Measurements from ENCODE around the gene UBL4B.
A peak's percentile ranks its signal among the peaks of the same experiment; 100 is the strongest.

DNA sequence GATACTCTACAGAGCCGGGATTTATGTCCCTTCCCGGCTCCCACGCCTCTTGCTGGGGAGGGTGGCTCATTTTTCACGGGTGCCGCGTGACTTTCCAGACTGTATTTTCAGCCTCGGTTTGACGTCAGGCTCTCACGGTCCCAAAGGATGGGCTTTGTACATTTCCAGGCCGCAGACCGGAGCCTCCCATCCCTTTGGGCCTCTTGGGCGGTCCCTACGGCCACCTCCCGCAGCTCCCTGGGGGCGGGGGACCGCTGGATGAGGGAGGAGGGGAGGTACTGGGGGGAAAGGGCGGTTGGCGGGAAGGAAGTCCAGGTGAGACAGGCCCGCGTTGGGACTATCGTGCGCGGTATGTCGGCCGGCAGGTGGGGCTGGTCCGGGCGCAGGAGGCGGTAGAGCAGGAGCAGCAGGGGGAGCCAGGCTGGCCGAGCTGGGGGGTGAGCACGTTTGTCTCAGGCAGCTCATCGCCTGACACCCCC, 17.9 kb downstream of the UBL4B start:
- TF ChIP-seq, protein P1, sequence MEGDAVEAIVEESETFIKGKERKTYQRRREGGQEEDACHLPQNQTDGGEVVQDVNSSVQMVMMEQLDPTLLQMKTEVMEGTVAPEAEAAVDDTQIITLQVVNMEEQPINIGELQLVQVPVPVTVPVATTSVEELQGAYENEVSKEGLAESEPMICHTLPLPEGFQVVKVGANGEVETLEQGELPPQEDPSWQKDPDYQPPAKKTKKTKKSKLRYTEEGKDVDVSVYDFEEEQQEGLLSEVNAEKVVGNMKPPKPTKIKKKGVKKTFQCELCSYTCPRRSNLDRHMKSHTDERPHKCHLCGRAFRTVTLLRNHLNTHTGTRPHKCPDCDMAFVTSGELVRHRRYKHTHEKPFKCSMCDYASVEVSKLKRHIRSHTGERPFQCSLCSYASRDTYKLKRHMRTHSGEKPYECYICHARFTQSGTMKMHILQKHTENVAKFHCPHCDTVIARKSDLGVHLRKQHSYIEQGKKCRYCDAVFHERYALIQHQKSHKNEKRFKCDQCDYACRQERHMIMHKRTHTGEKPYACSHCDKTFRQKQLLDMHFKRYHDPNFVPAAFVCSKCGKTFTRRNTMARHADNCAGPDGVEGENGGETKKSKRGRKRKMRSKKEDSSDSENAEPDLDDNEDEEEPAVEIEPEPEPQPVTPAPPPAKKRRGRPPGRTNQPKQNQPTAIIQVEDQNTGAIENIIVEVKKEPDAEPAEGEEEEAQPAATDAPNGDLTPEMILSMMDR (IDR thresholded peaks at IDR 0.05) = peak in 1 of 4 donors; percentile 14
- TF ChIP-seq POLR2A (IDR thresholded peaks at IDR 0.05) = no peak

Data from right lobe of liver (tissue), 4 donors.